K562 (cell line): ENCODE data around the gene CGA.

Source experiments
- CCAR2 ChIP-seq: fragments of 200-400 bp; formaldehyde crosslinking; IDR thresholded peaks from 2 replicates; pipeline ENCODE4 v1.6.1; 2017; ENCODE audit warnings: mild to moderate bottlenecking, low read depth, low read length
- CEBPB ChIP-seq: fragments of 450-650 bp; IDR thresholded peaks from 2 replicates; pipeline ENCODE4 v1.6.1; 2016; ENCODE audit warnings: missing genetic modification characterization, missing compliant biosample characterization
- FOXP1 ChIP-seq: sonication (generic); formaldehyde crosslinking; IDR thresholded peaks from 2 replicates; pipeline ENCODE4 v1.8.0; 2022; ENCODE audit warnings: mild to moderate bottlenecking, missing genetic modification reagents
- HNRNPH1 ChIP-seq: fragments of 200-400 bp; formaldehyde crosslinking; optimal IDR thresholded peaks from 2 replicates; pipeline ENCODE3; 2017; ENCODE audit warnings: low read depth, mild to moderate bottlenecking, low read length, moderate library complexity
- POLR2AphosphoS5 ChIP-seq: IDR thresholded peaks from 2 replicates; pipeline ENCODE4 v1.6.1; 2011; ENCODE audit warnings: mild to moderate bottlenecking, low read depth, low read length, moderate library complexity; ENCODE audit not compliant: control insufficient read depth, insufficient read depth
- POLR2G ChIP-seq: fragments of 200-400 bp; formaldehyde crosslinking; IDR thresholded peaks from 2 replicates; pipeline ENCODE4 v1.6.1; 2017; ENCODE audit warnings: low read depth, mild to moderate bottlenecking, antibody characterized with exemption, low read length, moderate library complexity
- RCOR1 ChIP-seq, 2 experiments: IDR thresholded peaks; 2 replicates each; pipeline ENCODE4 v1.6.1; 2012; ENCODE audit warnings: low read depth in 2 of 2, low read length in 2 of 2, borderline replicate concordance in 1 of 2, improper control_type of control experiment in 1 of 2
- TCF7 ChIP-seq: sonication (generic); IDR thresholded peaks from 2 replicates; pipeline ENCODE4 v1.6.1; 2016; ENCODE audit warnings: antibody characterized with exemption, borderline replicate concordance
- TF ChIP-seq, protein P1 (sequence below), 3 experiments: IDR thresholded peaks in 2 of 3; conservative IDR thresholded peaks in 1 of 3; 2 replicates each; pipeline ENCODE4 v1.5.1; 2011 to 2012; ENCODE audit warnings: low read length in 3 of 3, mild to moderate bottlenecking in 3 of 3, control low read depth in 2 of 3, improper control_type of control experiment in 1 of 3, inconsistent platforms in 1 of 3, low read depth in 1 of 3, mixed read lengths in 1 of 3, moderate library complexity in 1 of 3; ENCODE audit not compliant: insufficient read depth in 2 of 3
- TF ChIP-seq, protein P2 (sequence below): sonication (generic); formaldehyde crosslinking; IDR thresholded peaks from 2 replicates; pipeline ENCODE4 v1.8.1; 2023; ENCODE audit warnings: mild to moderate bottlenecking, missing genetic modification reagents
- TF ChIP-seq, protein P3 (sequence below): fragments of 450-650 bp; IDR thresholded peaks from 2 replicates; pipeline ENCODE4 v1.6.1; 2016; ENCODE audit warnings: low read depth
- TF ChIP-seq, protein P4 (sequence below): sonication (generic); formaldehyde crosslinking; IDR thresholded peaks from 2 replicates; pipeline ENCODE4 v1.8.0; 2022; ENCODE audit warnings: mild to moderate bottlenecking, missing genetic modification reagents

DNA sequence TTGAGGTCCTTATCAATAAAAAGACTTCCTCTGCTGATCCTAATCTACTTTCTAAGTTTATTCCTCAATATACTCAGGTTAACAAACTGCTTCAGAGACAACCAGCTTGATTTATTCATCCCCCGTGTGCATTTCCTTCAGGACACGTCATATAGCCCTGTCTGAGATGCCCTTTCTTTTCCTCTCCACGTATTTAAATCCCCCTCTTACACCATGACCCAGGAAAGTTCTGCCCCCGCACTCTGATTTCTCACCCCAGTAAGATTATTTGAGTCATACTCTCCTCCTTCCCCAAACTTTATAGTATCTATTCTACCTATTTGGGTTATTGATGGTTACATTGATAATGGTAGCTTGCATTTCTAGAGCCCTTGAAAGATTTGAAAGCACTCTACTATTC, 9.8 kb upstream of the CGA start:
- TF ChIP-seq POLR2G (no peak), CCAR2 (no peak), CEBPB (tag) (no peak), POLR2AphosphoS5 (no peak), RCOR1 (IDR thresholded peaks at IDR 0.05; ENCODE audit: borderline replicate concordance in 1 of 2, low read depth in 2 of 2, low read length in 2 of 2) (no peak), FOXP1 (CRISPR knock-in tag) (no peak), HNRNPH1 (no peak), TCF7 (no peak)
- TF ChIP-seq, protein P1, sequence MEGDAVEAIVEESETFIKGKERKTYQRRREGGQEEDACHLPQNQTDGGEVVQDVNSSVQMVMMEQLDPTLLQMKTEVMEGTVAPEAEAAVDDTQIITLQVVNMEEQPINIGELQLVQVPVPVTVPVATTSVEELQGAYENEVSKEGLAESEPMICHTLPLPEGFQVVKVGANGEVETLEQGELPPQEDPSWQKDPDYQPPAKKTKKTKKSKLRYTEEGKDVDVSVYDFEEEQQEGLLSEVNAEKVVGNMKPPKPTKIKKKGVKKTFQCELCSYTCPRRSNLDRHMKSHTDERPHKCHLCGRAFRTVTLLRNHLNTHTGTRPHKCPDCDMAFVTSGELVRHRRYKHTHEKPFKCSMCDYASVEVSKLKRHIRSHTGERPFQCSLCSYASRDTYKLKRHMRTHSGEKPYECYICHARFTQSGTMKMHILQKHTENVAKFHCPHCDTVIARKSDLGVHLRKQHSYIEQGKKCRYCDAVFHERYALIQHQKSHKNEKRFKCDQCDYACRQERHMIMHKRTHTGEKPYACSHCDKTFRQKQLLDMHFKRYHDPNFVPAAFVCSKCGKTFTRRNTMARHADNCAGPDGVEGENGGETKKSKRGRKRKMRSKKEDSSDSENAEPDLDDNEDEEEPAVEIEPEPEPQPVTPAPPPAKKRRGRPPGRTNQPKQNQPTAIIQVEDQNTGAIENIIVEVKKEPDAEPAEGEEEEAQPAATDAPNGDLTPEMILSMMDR (IDR thresholded peaks at IDR 0.05 in 2 of 3, conservative IDR thresholded peaks at IDR 0.05 in 1 of 3; ENCODE audit: insufficient read depth in 2 of 3, low read depth in 1 of 3, low read length in 3 of 3), result no peak
- TF ChIP-seq, protein P2, sequence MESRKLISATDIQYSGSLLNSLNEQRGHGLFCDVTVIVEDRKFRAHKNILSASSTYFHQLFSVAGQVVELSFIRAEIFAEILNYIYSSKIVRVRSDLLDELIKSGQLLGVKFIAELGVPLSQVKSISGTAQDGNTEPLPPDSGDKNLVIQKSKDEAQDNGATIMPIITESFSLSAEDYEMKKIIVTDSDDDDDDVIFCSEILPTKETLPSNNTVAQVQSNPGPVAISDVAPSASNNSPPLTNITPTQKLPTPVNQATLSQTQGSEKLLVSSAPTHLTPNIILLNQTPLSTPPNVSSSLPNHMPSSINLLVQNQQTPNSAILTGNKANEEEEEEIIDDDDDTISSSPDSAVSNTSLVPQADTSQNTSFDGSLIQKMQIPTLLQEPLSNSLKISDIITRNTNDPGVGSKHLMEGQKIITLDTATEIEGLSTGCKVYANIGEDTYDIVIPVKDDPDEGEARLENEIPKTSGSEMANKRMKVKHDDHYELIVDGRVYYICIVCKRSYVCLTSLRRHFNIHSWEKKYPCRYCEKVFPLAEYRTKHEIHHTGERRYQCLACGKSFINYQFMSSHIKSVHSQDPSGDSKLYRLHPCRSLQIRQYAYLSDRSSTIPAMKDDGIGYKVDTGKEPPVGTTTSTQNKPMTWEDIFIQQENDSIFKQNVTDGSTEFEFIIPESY (CRISPR knock-in tag), result no peak
- TF ChIP-seq, protein P3, sequence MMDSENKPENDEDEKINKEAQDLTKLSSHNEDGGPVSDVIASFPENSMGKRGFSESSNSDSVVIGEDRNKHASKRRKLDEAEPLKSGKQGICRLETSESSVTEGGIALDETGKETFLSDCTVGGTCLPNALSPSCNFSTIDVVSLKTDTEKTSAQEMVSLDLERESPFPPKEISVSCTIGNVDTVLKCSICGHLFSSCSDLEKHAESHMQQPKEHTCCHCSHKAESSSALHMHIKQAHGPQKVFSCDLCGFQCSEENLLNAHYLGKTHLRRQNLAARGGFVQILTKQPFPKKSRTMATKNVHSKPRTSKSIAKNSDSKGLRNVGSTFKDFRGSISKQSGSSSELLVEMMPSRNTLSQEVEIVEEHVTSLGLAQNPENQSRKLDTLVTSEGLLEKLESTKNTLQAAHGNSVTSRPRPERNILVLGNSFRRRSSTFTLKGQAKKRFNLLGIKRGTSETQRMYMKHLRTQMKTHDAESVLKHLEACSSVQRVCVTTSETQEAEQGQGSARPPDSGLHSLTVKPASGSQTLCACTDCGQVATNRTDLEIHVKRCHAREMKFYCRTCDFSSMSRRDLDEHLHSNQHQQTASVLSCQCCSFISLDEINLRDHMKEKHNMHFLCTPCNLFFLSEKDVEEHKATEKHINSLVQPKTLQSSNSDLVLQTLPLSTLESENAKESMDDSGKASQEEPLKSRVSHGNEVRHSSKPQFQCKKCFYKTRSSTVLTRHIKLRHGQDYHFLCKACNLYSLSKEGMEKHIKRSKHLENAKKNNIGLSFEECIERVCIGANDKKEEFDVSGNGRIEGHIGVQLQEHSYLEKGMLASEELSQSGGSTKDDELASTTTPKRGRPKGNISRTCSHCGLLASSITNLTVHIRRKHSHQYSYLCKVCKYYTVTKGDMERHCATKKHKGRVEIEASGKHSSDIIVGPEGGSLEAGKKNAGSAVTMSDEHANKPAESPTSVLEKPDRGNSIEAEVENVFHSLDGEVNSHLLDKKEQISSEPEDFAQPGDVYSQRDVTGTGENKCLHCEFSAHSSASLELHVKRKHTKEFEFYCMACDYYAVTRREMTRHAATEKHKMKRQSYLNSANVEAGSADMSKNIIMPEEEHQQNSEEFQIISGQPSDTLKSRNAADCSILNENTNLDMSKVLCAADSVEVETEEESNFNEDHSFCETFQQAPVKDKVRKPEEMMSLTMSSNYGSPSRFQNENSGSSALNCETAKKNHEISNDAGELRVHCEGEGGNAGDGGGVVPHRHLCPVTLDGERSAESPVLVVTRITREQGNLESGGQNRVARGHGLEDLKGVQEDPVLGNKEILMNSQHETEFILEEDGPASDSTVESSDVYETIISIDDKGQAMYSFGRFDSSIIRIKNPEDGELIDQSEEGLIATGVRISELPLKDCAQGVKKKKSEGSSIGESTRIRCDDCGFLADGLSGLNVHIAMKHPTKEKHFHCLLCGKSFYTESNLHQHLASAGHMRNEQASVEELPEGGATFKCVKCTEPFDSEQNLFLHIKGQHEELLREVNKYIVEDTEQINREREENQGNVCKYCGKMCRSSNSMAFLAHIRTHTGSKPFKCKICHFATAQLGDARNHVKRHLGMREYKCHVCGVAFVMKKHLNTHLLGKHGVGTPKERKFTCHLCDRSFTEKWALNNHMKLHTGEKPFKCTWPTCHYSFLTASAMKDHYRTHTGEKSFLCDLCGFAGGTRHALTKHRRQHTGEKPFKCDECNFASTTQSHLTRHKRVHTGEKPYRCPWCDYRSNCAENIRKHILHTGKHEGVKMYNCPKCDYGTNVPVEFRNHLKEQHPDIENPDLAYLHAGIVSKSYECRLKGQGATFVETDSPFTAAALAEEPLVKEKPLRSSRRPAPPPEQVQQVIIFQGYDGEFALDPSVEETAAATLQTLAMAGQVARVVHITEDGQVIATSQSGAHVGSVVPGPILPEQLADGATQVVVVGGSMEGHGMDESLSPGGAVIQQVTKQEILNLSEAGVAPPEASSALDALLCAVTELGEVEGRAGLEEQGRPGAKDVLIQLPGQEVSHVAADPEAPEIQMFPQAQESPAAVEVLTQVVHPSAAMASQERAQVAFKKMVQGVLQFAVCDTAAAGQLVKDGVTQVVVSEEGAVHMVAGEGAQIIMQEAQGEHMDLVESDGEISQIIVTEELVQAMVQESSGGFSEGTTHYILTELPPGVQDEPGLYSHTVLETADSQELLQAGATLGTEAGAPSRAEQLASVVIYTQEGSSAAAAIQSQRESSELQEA, result no peak
- TF ChIP-seq, protein P4, sequence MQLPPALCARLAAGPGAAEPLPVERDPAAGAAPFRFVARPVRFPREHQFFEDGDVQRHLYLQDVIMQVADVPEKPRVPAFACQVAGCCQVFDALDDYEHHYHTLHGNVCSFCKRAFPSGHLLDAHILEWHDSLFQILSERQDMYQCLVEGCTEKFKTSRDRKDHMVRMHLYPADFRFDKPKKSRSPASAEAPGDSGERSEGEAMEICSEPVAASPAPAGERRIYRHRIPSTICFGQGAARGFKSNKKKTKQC, result no peak
